Lower leg skin (tissue), 3 donors: ENCODE data around the gene WIPF1.

Experiments used
- CTCF ChIP-seq, 3 donors: fragments of 450-650 bp; IDR thresholded peaks; one replicate each; pipeline ENCODE4 v1.5.1; 2016; ENCODE audit warnings: antibody characterized with exemption in 3 of 3, mild to moderate bottlenecking in 3 of 3, moderate library complexity in 2 of 3
- POLR2A ChIP-seq, 2 donors: fragments of 450-650 bp; IDR thresholded peaks; one replicate each; pipeline ENCODE4 v1.6.1; 2016 to 2017; ENCODE audit warnings: antibody characterized with exemption in 2 of 2, mild to moderate bottlenecking in 1 of 2, moderate library complexity in 1 of 2

- TF ChIP-seq CTCF (IDR thresholded peaks at IDR 0.05) = no peak
- TF ChIP-seq POLR2A (IDR thresholded peaks at IDR 0.05) = no peak
These were observed 70.4 kb downstream of the WIPF1 start for GRCh38 chr2:174527101-174527721.
